ENCODE measurements around the gene ANKRD53. TPM values are rescaled to one million over a fixed set of nuclear protein-coding genes. Genes with fewer than 3 reads are reported as not detected.

The ANKRD53 gene
- total and polyA plus RNA-seq, 2 donors (not counting 3 experiments of a cell fraction or from before 2014, with no cell fraction given), result 1.3 to 1.4 TPM

GRCh38 chr2:70958759-70959158 lies 19.7 kb upstream of the ANKRD53 start:
- H3K4me1 ChIP-seq (ENCODE audit: control insufficient read depth, extremely low read depth, insufficient read depth, low read length), result peaks cover 3% of the 10 kb centered on the region
- TF ChIP-seq FOS (IDR thresholded peaks at IDR 0.05; ENCODE audit: borderline replicate concordance, insufficient read depth, low read length) (no peak), JUN (IDR thresholded peaks at IDR 0.05; ENCODE audit: borderline replicate concordance, insufficient read depth, insufficient read length, low read depth) (no peak), GATA2 (IDR thresholded peaks at IDR 0.05; ENCODE audit: insufficient read depth, insufficient read length, low read depth, low read length) (no peak), EZH2 (IDR thresholded peaks at IDR 0.05; ENCODE audit: borderline replicate concordance, low read depth, low read length, severe bottlenecking) (no peak)
- TF ChIP-seq, protein P1, sequence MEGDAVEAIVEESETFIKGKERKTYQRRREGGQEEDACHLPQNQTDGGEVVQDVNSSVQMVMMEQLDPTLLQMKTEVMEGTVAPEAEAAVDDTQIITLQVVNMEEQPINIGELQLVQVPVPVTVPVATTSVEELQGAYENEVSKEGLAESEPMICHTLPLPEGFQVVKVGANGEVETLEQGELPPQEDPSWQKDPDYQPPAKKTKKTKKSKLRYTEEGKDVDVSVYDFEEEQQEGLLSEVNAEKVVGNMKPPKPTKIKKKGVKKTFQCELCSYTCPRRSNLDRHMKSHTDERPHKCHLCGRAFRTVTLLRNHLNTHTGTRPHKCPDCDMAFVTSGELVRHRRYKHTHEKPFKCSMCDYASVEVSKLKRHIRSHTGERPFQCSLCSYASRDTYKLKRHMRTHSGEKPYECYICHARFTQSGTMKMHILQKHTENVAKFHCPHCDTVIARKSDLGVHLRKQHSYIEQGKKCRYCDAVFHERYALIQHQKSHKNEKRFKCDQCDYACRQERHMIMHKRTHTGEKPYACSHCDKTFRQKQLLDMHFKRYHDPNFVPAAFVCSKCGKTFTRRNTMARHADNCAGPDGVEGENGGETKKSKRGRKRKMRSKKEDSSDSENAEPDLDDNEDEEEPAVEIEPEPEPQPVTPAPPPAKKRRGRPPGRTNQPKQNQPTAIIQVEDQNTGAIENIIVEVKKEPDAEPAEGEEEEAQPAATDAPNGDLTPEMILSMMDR (IDR thresholded peaks at IDR 0.05; ENCODE audit: extremely low read depth in 1 of 2, insufficient read depth in 1 of 2, low read depth in 1 of 2, low read length in 2 of 2), result no peak
- dilution Hi-C loops (cut with MboI; ENCODE audit: extremely low pct_ligation_motif_present, low sequenced_read_pairs), result no loop called here

More at GRCh38 chr2:70958759-70959158, 19.7 kb upstream of the ANKRD53 start:
- no peaks in the 10 kb centered on the region for H3K36me3 ChIP-seq (ENCODE audit: control insufficient read depth in 2 of 2, extremely low read depth in 1 of 2, insufficient read depth in 2 of 2, low read length in 2 of 2)
- H3K27me3 ChIP-seq (ENCODE audit: control insufficient read depth in 2 of 2, insufficient read depth in 2 of 2, low read length in 2 of 2), result peaks cover 21 to 32% of the 10 kb centered on the region in 2 experiments
- H3K4me3 ChIP-seq (replicated peaks in 1 of 3; ENCODE audit: insufficient read depth in 1 of 3, low read depth in 1 of 3, low read length in 3 of 3), result no peak overlapping the region
- no peak for DNase-seq (ENCODE audit: low read depth, low spot score)
- no peaks in the 10 kb centered on the region for H3K79me2 ChIP-seq (ENCODE audit: control insufficient read depth, insufficient read depth, low read length)
- H3K9ac ChIP-seq (replicated peaks; ENCODE audit: extremely low read depth, insufficient read depth, low read length), result no peak overlapping the region
- BruUV-seq (replicated peaks), result no TSS peak
- CTCF ChIA-PET, result interaction anchor here (1.3 to 10.3 kb wide), 2 partner anchors 11 to 87 kb away, joined by 4 to 84 read pairs; no protein-coding TSS in a partner anchor
- no peak overlapping the region for H3K27ac ChIP-seq (ENCODE audit: insufficient read depth, low read depth, low read length)
- intact Hi-C loops (cut with micrococcal nuclease), result no loop called here
- no peaks in the 10 kb centered on the region for H4K20me1 ChIP-seq (replicated peaks; ENCODE audit: control insufficient read depth, extremely low read depth, insufficient read depth, low read length)
- H3K9me3 ChIP-seq (replicated peaks; ENCODE audit: control insufficient read depth, insufficient read depth, low read length), result no peaks in the 10 kb centered on the region
- H3K9me1 ChIP-seq (replicated peaks; ENCODE audit: control insufficient read depth, extremely low read depth, insufficient read depth, low read length), result no peaks in the 10 kb centered on the region
- H2AFZ ChIP-seq (ENCODE audit: low read depth, low read length), result no peak overlapping the region
- POLR2A ChIA-PET, result no interaction called here
- FAIRE-seq, result no peak
- no peak overlapping the region for H3K4me2 ChIP-seq (ENCODE audit: insufficient read depth, low read length)

Measured in endothelial cell of umbilical vein (primary cell).